Measurements from ENCODE around the gene IZUMO3. TPM values are rescaled to one million over a fixed set of nuclear protein-coding genes. Genes with fewer than 3 reads are reported as not detected.

The IZUMO3 gene
- total RNA-seq, 2 donors from 2014 or later = not detected

DNA sequence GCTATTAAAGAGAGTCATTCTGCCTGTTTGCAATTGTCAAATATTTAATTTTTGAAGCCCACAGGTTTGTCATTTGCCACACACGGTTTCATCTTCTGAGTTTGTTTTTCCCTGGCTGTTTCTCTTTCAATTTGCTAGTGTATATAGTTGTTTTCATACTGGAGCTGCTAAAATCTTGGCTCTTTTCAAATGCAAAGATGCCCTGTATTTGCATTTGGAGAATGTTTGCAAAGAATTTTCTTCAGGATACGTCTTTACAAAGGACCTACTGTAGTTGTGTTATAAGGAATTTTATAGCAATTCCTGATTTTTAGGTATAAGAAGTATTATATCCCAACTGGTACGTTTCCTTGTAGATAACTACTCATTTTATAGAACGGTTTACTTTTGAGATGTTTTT is 48.0 kb downstream of the IZUMO3 start:
- no peak overlapping the region for H3K4me3 ChIP-seq
- no peaks in the 10 kb centered on the region for H3K9me3 ChIP-seq
- no peaks in the 10 kb centered on the region for H3K4me1 ChIP-seq
- DNase-seq (ENCODE audit: low spot score) = no peak
- TF ChIP-seq, protein P1, sequence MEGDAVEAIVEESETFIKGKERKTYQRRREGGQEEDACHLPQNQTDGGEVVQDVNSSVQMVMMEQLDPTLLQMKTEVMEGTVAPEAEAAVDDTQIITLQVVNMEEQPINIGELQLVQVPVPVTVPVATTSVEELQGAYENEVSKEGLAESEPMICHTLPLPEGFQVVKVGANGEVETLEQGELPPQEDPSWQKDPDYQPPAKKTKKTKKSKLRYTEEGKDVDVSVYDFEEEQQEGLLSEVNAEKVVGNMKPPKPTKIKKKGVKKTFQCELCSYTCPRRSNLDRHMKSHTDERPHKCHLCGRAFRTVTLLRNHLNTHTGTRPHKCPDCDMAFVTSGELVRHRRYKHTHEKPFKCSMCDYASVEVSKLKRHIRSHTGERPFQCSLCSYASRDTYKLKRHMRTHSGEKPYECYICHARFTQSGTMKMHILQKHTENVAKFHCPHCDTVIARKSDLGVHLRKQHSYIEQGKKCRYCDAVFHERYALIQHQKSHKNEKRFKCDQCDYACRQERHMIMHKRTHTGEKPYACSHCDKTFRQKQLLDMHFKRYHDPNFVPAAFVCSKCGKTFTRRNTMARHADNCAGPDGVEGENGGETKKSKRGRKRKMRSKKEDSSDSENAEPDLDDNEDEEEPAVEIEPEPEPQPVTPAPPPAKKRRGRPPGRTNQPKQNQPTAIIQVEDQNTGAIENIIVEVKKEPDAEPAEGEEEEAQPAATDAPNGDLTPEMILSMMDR (IDR thresholded peaks at IDR 0.05) = no peak
- no peak overlapping the region for H3K27ac ChIP-seq
- no peaks in the 10 kb centered on the region for H3K27me3 ChIP-seq
- no peaks in the 10 kb centered on the region for H3K36me3 ChIP-seq

Measured in right atrium auricular region (tissue), 2 donors.